Measurements from ENCODE around the gene GRB10. TPM values are rescaled to one million over a fixed set of nuclear protein-coding genes. Genes with fewer than 3 reads are reported as not detected.
A peak's percentile ranks its signal among the peaks of the same experiment; 100 is the strongest.
"Not testable (repeated sequence)": the region's sequence is repeated elsewhere in the genome, so short reads cannot be mapped to it uniquely, and the experiment has no call there.

The GRB10 gene
- total RNA-seq, 2 donors from 2014 or later, result 10.3 to 15.1 TPM

- TF ChIP-seq, protein P1, sequence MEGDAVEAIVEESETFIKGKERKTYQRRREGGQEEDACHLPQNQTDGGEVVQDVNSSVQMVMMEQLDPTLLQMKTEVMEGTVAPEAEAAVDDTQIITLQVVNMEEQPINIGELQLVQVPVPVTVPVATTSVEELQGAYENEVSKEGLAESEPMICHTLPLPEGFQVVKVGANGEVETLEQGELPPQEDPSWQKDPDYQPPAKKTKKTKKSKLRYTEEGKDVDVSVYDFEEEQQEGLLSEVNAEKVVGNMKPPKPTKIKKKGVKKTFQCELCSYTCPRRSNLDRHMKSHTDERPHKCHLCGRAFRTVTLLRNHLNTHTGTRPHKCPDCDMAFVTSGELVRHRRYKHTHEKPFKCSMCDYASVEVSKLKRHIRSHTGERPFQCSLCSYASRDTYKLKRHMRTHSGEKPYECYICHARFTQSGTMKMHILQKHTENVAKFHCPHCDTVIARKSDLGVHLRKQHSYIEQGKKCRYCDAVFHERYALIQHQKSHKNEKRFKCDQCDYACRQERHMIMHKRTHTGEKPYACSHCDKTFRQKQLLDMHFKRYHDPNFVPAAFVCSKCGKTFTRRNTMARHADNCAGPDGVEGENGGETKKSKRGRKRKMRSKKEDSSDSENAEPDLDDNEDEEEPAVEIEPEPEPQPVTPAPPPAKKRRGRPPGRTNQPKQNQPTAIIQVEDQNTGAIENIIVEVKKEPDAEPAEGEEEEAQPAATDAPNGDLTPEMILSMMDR (IDR thresholded peaks at IDR 0.05), result no peak
- DNase-seq, result no peak
These were observed 202.6 kb downstream of the GRB10 start for GRCh38 chr7:50580057-50580456.

GRCh38 chr7:50578105-50578504 lies 204.6 kb downstream of the GRB10 start:
- DNase-seq; H3K27me3 ChIP-seq; H3K36me3 ChIP-seq; H3K27ac ChIP-seq; H3K9me3 ChIP-seq; H3K4me1 ChIP-seq; H3K9ac ChIP-seq (ENCODE audit: low read depth in 2 of 2, low read length in 2 of 2); intact Hi-C loops (cut with DNase I); H3K4me3 ChIP-seq: not testable (repeated sequence)

More at GRCh38 chr7:50580057-50580456, 202.6 kb downstream of the GRB10 start:
- Histone ChIP-seq H3K9me3 (no peaks in the 10 kb centered on the region), H3K36me3 (no peaks in the 10 kb centered on the region), H3K4me3 (no peak overlapping the region), H3K27me3 (no peaks in the 10 kb centered on the region), H3K27ac (no peak overlapping the region), H3K4me1 (no peaks in the 10 kb centered on the region), H3K9ac (ENCODE audit: low read depth in 2 of 2, low read length in 2 of 2) (no peak overlapping the region)
- intact Hi-C loops (cut with DNase I), result no loop called here

GRCh38 chr7:50577569-50577968 lies 205.1 kb downstream of the GRB10 start:
- intact Hi-C loops (cut with DNase I), result no loop called here
- Histone ChIP-seq H3K36me3 (no peaks in the 10 kb centered on the region), H3K27ac (no peak overlapping the region), H3K9me3 (no peaks in the 10 kb centered on the region), H3K4me3 (no peak overlapping the region), H3K4me1 (no peaks in the 10 kb centered on the region), H3K27me3 (no peaks in the 10 kb centered on the region), H3K9ac (ENCODE audit: low read depth in 2 of 2, low read length in 2 of 2) (no peak overlapping the region)
- TF ChIP-seq, protein P1 (IDR thresholded peaks at IDR 0.05), result no peak
- DNase-seq, result no peak

DNA sequence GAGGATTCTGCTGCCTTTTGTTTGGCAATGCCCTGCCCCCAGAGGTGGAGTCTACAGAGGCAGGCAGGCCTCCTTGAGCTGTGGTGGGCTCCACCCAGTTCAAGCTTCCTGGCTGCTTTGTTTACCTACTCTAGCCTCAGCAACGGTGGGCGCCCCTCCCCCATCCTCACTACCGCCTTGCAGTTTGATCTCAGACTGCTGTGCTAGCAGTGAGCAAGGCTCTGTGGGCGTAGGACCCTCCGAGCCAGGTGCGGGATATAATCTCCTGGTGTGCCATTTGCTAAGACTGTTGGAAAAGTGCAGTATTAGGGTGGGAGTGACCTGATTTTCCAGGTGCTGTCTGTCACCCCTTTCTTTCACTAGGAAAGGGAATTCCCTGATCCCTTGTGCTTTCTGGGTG lies 206.3 kb downstream of the GRB10 start:
- H3K9ac ChIP-seq (ENCODE audit: low read depth in 2 of 2, low read length in 2 of 2); H3K36me3 ChIP-seq; DNase-seq; H3K27me3 ChIP-seq; H3K9me3 ChIP-seq; H3K27ac ChIP-seq; H3K4me1 ChIP-seq; intact Hi-C loops (cut with DNase I); H3K4me3 ChIP-seq: not testable (repeated sequence)

DNA sequence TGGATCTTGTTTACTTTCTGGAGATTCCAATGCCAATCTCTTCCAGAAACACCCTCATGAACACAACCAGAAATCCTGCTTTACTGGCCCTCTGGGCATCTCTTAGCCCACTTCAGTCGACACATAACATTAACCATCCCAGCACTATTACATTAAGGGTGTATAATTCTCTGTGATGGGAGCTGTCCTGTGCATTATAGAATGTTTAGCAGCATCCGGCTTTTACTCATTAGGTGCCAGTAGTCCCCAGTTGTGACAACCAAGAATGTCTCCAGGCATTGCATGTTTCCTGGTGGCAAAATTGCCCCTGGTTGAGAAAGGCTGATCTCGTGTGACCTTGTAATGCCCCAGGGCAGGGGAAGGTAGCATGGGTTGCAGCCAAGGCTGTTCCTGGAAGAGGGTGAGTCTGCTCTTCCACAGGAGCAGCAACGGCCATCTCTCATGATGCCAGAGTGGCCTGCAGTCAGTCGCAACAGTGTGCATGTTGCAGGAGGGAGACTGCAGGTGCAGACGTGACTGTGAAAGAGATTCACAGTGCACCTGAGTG lies 214.9 kb downstream of the GRB10 start:
- H3K9ac ChIP-seq (ENCODE audit: low read depth in 2 of 2, low read length in 2 of 2), result no peak overlapping the region
- no peak for DNase-seq
- no peak overlapping the region for H3K4me3 ChIP-seq
- no peaks in the 10 kb centered on the region for H3K27me3 ChIP-seq
- H3K27ac ChIP-seq, result no peak overlapping the region
- intact Hi-C loops (cut with DNase I), result no loop called here
- no peaks in the 10 kb centered on the region for H3K9me3 ChIP-seq
- TF ChIP-seq, protein P1 (IDR thresholded peaks at IDR 0.05), result no peak
- no peaks in the 10 kb centered on the region for H3K36me3 ChIP-seq
- peaks cover 7% of the 10 kb centered on the region for H3K4me1 ChIP-seq

DNA sequence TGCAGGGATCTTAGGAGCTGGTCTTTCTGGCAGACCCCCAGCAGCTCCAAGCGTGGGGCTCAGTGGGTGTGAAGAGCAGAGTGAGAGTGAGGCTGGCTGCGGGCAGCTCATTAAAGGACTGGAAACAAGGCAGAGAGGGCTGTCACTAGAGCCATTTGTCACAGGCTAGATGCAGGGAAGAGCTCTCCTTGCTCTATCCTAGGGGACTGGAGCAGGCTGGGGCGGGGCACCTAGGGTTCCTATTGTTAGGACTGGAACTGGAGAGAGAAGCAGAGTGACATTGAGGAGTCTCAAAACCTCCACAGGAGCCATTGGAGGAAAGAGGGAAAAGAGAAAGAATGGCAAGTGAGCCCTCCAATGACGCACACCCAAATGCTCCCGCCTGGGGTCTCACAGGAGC lies 216.7 kb downstream of the GRB10 start:
- Histone ChIP-seq H3K4me1 (peaks cover 7% of the 10 kb centered on the region), H3K9me3 (no peaks in the 10 kb centered on the region), H3K36me3 (no peaks in the 10 kb centered on the region), H3K27ac (peak overlapping the region; percentile 65), H3K4me3 (no peak overlapping the region), H3K9ac (ENCODE audit: low read depth in 2 of 2, low read length in 2 of 2) (peak overlapping the region in 1 of 2 donors; percentile 42), H3K27me3 (no peaks in the 10 kb centered on the region)
- TF ChIP-seq, protein P1 (IDR thresholded peaks at IDR 0.05), result no peak
- intact Hi-C loops (cut with DNase I), result no loop called here
- peak; percentile 52 for DNase-seq

All from colonic mucosa (tissue), 4 donors.